Activated T-cell treated with anti-CD3 and anti-CD28 coated beads, Interleukin-2, amount 50 U/mL, for 72 hours (primary cell): ENCODE results near the gene MXD4. TPM values are rescaled to one million over a fixed set of nuclear protein-coding genes. Genes with fewer than 3 reads are reported as not detected.
"Not testable (repeated sequence)": the region's sequence is repeated elsewhere in the genome, so short reads cannot be mapped to it uniquely, and the experiment has no call there.

Source experiments
- ATAC-seq, 2 donors: fragments of 150-1000 bp; cut with Tn5 transposase; replicated peaks in 1 of 2; 2 replicates each; pipeline ENCODE4 v1.10.0; 2021; ENCODE audit warnings: moderate library complexity in 2 of 2, mild to moderate bottlenecking in 1 of 2
- DNase-seq, 2 donors: peaks; one replicate each; pipeline ENCODE4 v3.0.0; 2021 to 2022; ENCODE audit warnings: mixed read lengths in 1 of 2
- H3K27ac Mint-ChIP-seq: one replicate; pipeline ENCODE4 v1.8.0; 2022; ENCODE audit warnings: mild to moderate bottlenecking, moderate library complexity, mixed read lengths
- H3K27me3 Mint-ChIP-seq: one replicate; pipeline ENCODE4 v1.8.0; 2022; ENCODE audit warnings: low read depth, mixed read lengths
- H3K36me3 Mint-ChIP-seq, 2 donors: one replicate each; pipeline ENCODE4 v1.8.0; 2022; ENCODE audit warnings: mixed read lengths in 2 of 2, mild to moderate bottlenecking in 1 of 2; ENCODE audit not compliant: insufficient read depth in 2 of 2
- H3K4me1 Mint-ChIP-seq: one replicate; pipeline ENCODE4 v1.8.0; 2022; ENCODE audit warnings: low read depth, mixed read lengths
- H3K4me3 Mint-ChIP-seq, 2 donors: one replicate each; pipeline ENCODE4 v1.8.0; 2022; ENCODE audit warnings: mild to moderate bottlenecking in 2 of 2, mixed read lengths in 2 of 2, moderate library complexity in 2 of 2
- H3K9me3 Mint-ChIP-seq, 2 donors: one replicate each; pipeline ENCODE4 v1.8.0; 2022; ENCODE audit warnings: mixed read lengths in 2 of 2
- total RNA-seq, 2 donors: library from RNA; stranded (reverse); gene quantifications; one replicate each; pipeline ENCODE4 v1.2.3, GENCODE V29; 2022

The MXD4 gene
- total RNA-seq, 2 donors from 2014 or later = 10.1 to 11.3 TPM

GRCh38 chr4:2275546-2276251 lies 13.8 kb upstream of the MXD4 start:
- Mint-ChIP-seq H3K4me1 (peaks cover 4% of the 10 kb centered on the region), H3K4me3 (no peak overlapping the region), H3K27ac (no peak overlapping the region), H3K27me3 (no peaks in the 10 kb centered on the region), H3K9me3 (no peaks in the 10 kb centered on the region), H3K36me3 (no peaks in the 10 kb centered on the region)
- DNase-seq (no peak), ATAC-seq (no peak)

GRCh38 chr4:2275044-2275397 lies 13.1 kb upstream of the MXD4 start:
- not testable (repeated sequence) for H3K36me3 Mint-ChIP-seq, H3K27me3 Mint-ChIP-seq, ATAC-seq, H3K4me3 Mint-ChIP-seq, H3K4me1 Mint-ChIP-seq, DNase-seq, H3K9me3 Mint-ChIP-seq, H3K27ac Mint-ChIP-seq

GRCh38 chr4:2274320-2275043 lies 12.6 kb upstream of the MXD4 start:
- no peak overlapping the region for H3K4me3 Mint-ChIP-seq
- H3K27ac Mint-ChIP-seq = no peak overlapping the region
- ATAC-seq (no peak), DNase-seq (no peak)
- no peaks in the 10 kb centered on the region for H3K9me3 Mint-ChIP-seq
- H3K36me3 Mint-ChIP-seq = no peaks in the 10 kb centered on the region
- H3K27me3 Mint-ChIP-seq = no peaks in the 10 kb centered on the region
- H3K4me1 Mint-ChIP-seq = no peaks in the 10 kb centered on the region

GRCh38 chr4:2273657-2274319 lies 11.9 kb upstream of the MXD4 start:
- H3K27ac Mint-ChIP-seq = no peak overlapping the region
- H3K27me3 Mint-ChIP-seq = no peaks in the 10 kb centered on the region
- H3K36me3 Mint-ChIP-seq = no peaks in the 10 kb centered on the region
- no peaks in the 10 kb centered on the region for H3K4me1 Mint-ChIP-seq
- no peak for ATAC-seq
- no peaks in the 10 kb centered on the region for H3K9me3 Mint-ChIP-seq
- no peak for DNase-seq
- H3K4me3 Mint-ChIP-seq = no peak overlapping the region

- Mint-ChIP-seq H3K27ac (no peak overlapping the region), H3K4me1 (no peaks in the 10 kb centered on the region), H3K27me3 (no peaks in the 10 kb centered on the region), H3K4me3 (no peak overlapping the region), H3K36me3 (no peaks in the 10 kb centered on the region), H3K9me3 (no peaks in the 10 kb centered on the region)
- no peak for DNase-seq
- ATAC-seq = no peak
Observed at GRCh38 chr4:2273221-2273620, 11.3 kb upstream of the MXD4 start.

- Mint-ChIP-seq H3K4me1 (no peaks in the 10 kb centered on the region), H3K27ac (no peak overlapping the region), H3K36me3 (no peaks in the 10 kb centered on the region), H3K9me3 (no peaks in the 10 kb centered on the region), H3K27me3 (no peaks in the 10 kb centered on the region), H3K4me3 (no peak overlapping the region)
- no peak for DNase-seq
- no peak for ATAC-seq
Observed at GRCh38 chr4:2272828-2273120, 10.9 kb upstream of the MXD4 start.

- H3K27me3 Mint-ChIP-seq = no peaks in the 10 kb centered on the region
- no peak for ATAC-seq
- no peaks in the 10 kb centered on the region for H3K4me1 Mint-ChIP-seq
Observed at GRCh38 chr4:2272026-2272827, 10.3 kb upstream of the MXD4 start.

GRCh38 chr4:2271279-2272025 lies 9.5 kb upstream of the MXD4 start:
- no peak overlapping the region for H3K27ac Mint-ChIP-seq
- H3K9me3 Mint-ChIP-seq = no peaks in the 10 kb centered on the region

More at GRCh38 chr4:2272026-2272827, 10.3 kb upstream of the MXD4 start:
- Mint-ChIP-seq H3K4me3 (no peak overlapping the region), H3K9me3 (no peaks in the 10 kb centered on the region), H3K36me3 (no peaks in the 10 kb centered on the region), H3K27ac (no peak overlapping the region)
- no peak for DNase-seq

GRCh38 chr4:2270341-2271165 lies 8.6 kb upstream of the MXD4 start:
- Mint-ChIP-seq H3K4me3 (no peak overlapping the region), H3K27ac (no peak overlapping the region), H3K9me3 (no peaks in the 10 kb centered on the region), H3K4me1 (no peaks in the 10 kb centered on the region), H3K27me3 (no peaks in the 10 kb centered on the region), H3K36me3 (no peaks in the 10 kb centered on the region)
- ATAC-seq (no peak), DNase-seq (no peak)

More at GRCh38 chr4:2271279-2272025, 9.5 kb upstream of the MXD4 start:
- ATAC-seq (no peak), DNase-seq (no peak)
- Mint-ChIP-seq H3K27me3 (no peaks in the 10 kb centered on the region), H3K36me3 (no peaks in the 10 kb centered on the region), H3K4me3 (no peak overlapping the region), H3K4me1 (no peaks in the 10 kb centered on the region)

- no peak for DNase-seq
- no peak for ATAC-seq
- no peak overlapping the region for H3K4me3 Mint-ChIP-seq
- H3K27me3 Mint-ChIP-seq = no peaks in the 10 kb centered on the region
- no peaks in the 10 kb centered on the region for H3K4me1 Mint-ChIP-seq
- no peak overlapping the region for H3K27ac Mint-ChIP-seq
- no peaks in the 10 kb centered on the region for H3K9me3 Mint-ChIP-seq
- no peaks in the 10 kb centered on the region for H3K36me3 Mint-ChIP-seq
Observed at GRCh38 chr4:2269618-2270163, 7.8 kb upstream of the MXD4 start.

GRCh38 chr4:2269206-2269531 lies 7.3 kb upstream of the MXD4 start:
- no peak overlapping the region for H3K27ac Mint-ChIP-seq
- no peak for ATAC-seq
- DNase-seq = no peak
- no peaks in the 10 kb centered on the region for H3K27me3 Mint-ChIP-seq
- no peak overlapping the region for H3K4me3 Mint-ChIP-seq
- H3K36me3 Mint-ChIP-seq = no peaks in the 10 kb centered on the region
- no peaks in the 10 kb centered on the region for H3K9me3 Mint-ChIP-seq
- H3K4me1 Mint-ChIP-seq = no peaks in the 10 kb centered on the region
